Stomach (tissue), 4 donors: ENCODE measurements around the gene TRPV4.

Experiments
- POLR2A ChIP-seq, 4 donors: fragments of 450-650 bp; IDR thresholded peaks; one replicate each; pipeline ENCODE4 v1.6.1; 2016; ENCODE audit warnings: antibody characterized with exemption in 4 of 4, control low read depth in 2 of 4, mild to moderate bottlenecking in 1 of 4, moderate library complexity in 1 of 4
- TF ChIP-seq, protein P1 (sequence below), 7 experiments: fragments of 450-650 bp in 4 of 7; fragments of 200-600 bp in 3 of 7; sonication (generic) in 3 of 7; IDR thresholded peaks; one replicate each; pipeline ENCODE4 v1.5.1; 2016 to 2019; ENCODE audit warnings: antibody characterized with exemption in 7 of 7, control low read depth in 2 of 7, mild to moderate bottlenecking in 1 of 7

DNA sequence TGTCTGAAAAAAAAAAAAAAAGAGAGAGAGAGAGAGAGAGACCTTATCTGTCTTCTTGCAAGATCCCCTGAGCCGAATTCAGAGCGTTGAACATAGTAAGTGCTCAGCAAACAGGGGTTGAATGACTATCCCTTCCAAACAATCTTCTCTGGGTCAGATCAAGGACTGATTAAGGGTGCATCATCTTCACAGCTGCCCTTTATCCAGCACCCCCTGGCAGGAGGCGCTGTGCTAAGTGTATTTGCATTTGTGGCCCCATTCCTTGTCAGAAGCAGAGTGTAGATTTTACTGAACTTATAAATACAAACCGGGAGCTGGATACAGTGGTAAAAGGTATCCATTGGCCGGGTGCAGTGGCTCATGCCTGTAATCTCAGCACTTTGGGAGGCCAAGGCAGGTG is 8.8 kb upstream of the TRPV4 start:
- TF ChIP-seq, protein P1, sequence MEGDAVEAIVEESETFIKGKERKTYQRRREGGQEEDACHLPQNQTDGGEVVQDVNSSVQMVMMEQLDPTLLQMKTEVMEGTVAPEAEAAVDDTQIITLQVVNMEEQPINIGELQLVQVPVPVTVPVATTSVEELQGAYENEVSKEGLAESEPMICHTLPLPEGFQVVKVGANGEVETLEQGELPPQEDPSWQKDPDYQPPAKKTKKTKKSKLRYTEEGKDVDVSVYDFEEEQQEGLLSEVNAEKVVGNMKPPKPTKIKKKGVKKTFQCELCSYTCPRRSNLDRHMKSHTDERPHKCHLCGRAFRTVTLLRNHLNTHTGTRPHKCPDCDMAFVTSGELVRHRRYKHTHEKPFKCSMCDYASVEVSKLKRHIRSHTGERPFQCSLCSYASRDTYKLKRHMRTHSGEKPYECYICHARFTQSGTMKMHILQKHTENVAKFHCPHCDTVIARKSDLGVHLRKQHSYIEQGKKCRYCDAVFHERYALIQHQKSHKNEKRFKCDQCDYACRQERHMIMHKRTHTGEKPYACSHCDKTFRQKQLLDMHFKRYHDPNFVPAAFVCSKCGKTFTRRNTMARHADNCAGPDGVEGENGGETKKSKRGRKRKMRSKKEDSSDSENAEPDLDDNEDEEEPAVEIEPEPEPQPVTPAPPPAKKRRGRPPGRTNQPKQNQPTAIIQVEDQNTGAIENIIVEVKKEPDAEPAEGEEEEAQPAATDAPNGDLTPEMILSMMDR (IDR thresholded peaks at IDR 0.05), result no peak
- no peak for TF ChIP-seq POLR2A (IDR thresholded peaks at IDR 0.05)
